KOPT-K1 (cell line): ENCODE measurements around the gene CDH23.

Experiments used
- H3K27ac ChIP-seq: fragments of 200-600 bp; sonication (generic); 2 replicates; pipeline ENCODE4 v1.5.1; 2016; ENCODE audit warnings: antibody characterized with exemption, mild to moderate bottlenecking, low read depth, low read length; ENCODE audit not compliant: poor library complexity, severe bottlenecking
- H3K36me3 ChIP-seq: fragments of 200-600 bp; sonication (generic); 2 replicates; pipeline ENCODE4 v1.5.1; 2017; ENCODE audit warnings: antibody characterized with exemption, mild to moderate bottlenecking, low read length, moderate library complexity; ENCODE audit not compliant: insufficient read depth
- H3K9me3 ChIP-seq: fragments of 200-600 bp; sonication (generic); 2 replicates; pipeline ENCODE4 v1.5.1; 2017; ENCODE audit warnings: antibody characterized with exemption, low read length, mild to moderate bottlenecking; ENCODE audit not compliant: insufficient read depth, poor library complexity, severe bottlenecking

The CDH23 gene

GRCh38 chr10:71581376-71581775 is 184.7 kb downstream of the CDH23 start:
- no peaks in the 10 kb centered on the region for H3K36me3 ChIP-seq
- H3K9me3 ChIP-seq: no peaks in the 10 kb centered on the region
- H3K27ac ChIP-seq: no peak overlapping the region

DNA sequence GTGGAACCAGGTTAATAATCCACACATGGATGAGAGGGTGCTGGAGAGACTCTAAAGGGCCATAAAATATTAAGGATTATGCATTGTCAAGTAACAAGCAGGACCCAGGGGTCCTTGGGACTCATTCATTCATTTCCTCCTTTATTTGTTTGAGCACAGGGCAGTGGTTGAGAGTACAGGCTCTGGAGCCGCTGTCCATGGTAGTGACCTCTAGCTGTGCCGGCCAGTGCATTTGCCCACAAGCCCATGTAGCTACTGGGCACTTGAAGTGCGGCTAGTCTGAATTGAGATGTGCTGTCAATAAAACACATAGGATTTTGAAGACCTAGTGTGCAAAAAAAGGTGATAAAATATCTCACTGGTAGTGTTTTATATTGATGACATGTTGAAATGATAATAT is 185.3 kb downstream of the CDH23 start:
- no peak overlapping the region for H3K27ac ChIP-seq
- H3K36me3 ChIP-seq: no peaks in the 10 kb centered on the region

GRCh38 chr10:71582506-71583475 is 186.1 kb downstream of the CDH23 start:
- no peaks in the 10 kb centered on the region for H3K9me3 ChIP-seq
- no peak overlapping the region for H3K27ac ChIP-seq
- no peaks in the 10 kb centered on the region for H3K36me3 ChIP-seq

More for the DNA sequence above, 185.3 kb downstream of the CDH23 start:
- no peaks in the 10 kb centered on the region for H3K9me3 ChIP-seq

DNA sequence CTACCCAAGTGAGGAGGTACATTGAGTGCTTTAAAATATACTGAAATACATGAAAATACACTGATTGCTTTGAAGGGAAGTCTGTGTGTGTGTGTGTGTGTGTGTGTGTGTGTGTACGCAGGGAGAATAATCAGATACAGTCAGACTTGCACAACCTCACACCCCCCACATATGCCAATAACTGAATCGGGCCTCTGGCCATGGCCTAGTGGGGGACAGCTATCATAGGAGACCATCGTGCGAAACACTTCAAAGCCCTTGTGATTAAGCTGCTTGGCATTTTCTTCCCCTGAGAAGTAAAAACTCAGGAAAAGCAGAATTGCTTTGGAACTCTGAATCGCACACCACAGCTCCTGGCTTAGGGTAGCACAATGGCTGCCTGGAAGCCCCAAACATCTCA is 187.7 kb downstream of the CDH23 start:
- no peak overlapping the region for H3K27ac ChIP-seq
- H3K36me3 ChIP-seq: no peaks in the 10 kb centered on the region
- no peaks in the 10 kb centered on the region for H3K9me3 ChIP-seq

GRCh38 chr10:71584902-71585563 is 188.3 kb downstream of the CDH23 start:
- Histone ChIP-seq H3K9me3 (no peaks in the 10 kb centered on the region), H3K36me3 (no peaks in the 10 kb centered on the region), H3K27ac (no peak overlapping the region)

- no peak overlapping the region for H3K27ac ChIP-seq
- H3K36me3 ChIP-seq: no peaks in the 10 kb centered on the region
- H3K9me3 ChIP-seq: no peaks in the 10 kb centered on the region
Observed at GRCh38 chr10:71585564-71586290, 189.0 kb downstream of the CDH23 start.

DNA sequence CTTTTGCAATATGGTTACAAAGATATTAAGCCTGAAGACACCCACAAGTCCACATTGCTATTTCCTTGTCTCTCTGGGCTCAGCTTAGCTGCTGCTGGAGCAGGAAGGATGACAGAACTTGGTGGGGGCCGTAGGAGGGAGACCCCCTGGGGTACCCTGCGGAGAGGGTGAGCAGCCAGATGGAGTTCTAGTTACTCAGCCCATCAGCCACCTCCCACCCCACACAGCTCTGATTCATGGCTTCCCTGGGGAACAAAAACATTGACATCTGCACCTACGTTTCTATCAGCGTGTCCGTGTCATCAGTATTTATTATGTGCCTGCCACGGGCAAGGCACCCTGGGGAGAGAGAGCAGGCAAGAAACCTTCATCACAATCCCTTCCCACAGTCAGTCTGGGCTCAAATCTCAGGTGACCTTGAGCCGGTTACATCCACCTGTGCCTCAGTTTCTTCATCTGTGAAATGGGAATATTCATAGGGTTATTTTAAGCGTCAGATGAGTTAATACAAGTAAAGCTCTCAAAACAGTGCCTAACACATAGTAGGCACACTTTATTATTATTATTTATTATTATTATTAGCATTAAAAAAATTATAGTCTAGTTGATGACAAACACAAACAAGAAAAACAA is 191.3 kb downstream of the CDH23 start:
- Histone ChIP-seq H3K27ac (no peak overlapping the region), H3K36me3 (no peaks in the 10 kb centered on the region), H3K9me3 (no peaks in the 10 kb centered on the region)

DNA sequence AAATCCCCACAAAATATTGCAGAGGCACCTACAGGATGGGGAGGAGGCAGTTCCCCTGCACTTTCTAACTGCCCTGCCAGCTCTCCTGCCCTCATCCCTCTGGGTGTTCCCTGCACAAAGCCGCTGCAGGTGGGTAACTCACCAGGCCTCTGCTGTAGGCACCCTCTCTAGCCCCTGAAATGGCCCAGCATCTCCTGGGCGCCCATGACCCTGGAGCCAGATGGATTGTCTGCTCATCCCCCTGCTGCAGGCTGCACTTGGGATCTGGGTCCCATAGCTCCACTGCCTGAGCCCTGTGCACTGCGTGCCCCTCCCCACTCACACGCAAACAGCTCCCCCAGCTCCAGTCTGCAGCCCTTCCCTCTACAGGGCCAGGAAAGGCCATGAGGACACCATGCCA is 192.0 kb downstream of the CDH23 start:
- Histone ChIP-seq H3K9me3 (no peaks in the 10 kb centered on the region), H3K36me3 (no peaks in the 10 kb centered on the region), H3K27ac (no peak overlapping the region)

- no peaks in the 10 kb centered on the region for H3K9me3 ChIP-seq
- H3K36me3 ChIP-seq: no peaks in the 10 kb centered on the region
- H3K27ac ChIP-seq: no peak overlapping the region
Observed at GRCh38 chr10:71589617-71590551, 193.2 kb downstream of the CDH23 start.

GRCh38 chr10:71590781-71591350 is 194.1 kb downstream of the CDH23 start:
- Histone ChIP-seq H3K9me3 (no peaks in the 10 kb centered on the region), H3K36me3 (no peaks in the 10 kb centered on the region), H3K27ac (no peak overlapping the region)

DNA sequence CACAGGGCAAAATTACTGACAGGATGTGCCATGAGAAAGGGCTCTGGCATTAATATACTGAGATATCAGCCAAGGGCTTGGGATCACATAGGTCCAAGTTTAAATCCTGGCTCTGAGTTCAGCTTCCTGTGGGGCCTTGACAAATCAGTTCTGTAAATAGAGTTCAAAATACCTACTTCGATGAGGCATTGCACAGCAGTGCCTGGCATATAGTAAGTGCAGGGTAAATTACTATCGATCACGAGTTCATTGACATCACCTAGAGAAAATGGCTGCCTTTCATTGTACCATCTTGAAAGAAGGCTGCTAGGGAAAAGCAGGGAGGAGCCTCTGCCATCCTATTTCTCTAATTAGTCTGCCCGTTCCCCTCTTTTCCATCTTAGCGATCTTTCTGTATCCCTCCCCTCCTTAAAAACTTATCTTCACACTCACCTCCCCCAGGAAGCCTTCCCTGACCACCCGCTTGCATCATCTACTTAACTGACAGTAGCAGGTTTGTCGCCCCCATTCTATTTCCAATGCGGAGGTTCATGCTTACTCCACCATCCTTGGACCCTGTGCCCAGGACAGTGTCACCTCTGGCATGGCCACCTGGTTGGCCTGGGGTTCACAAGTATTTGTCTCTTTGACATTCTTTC is 198.3 kb downstream of the CDH23 start:
- no peaks in the 10 kb centered on the region for H3K36me3 ChIP-seq
- H3K9me3 ChIP-seq: no peaks in the 10 kb centered on the region
- no peak overlapping the region for H3K27ac ChIP-seq

GRCh38 chr10:71595649-71596048 is 198.9 kb downstream of the CDH23 start:
- no peaks in the 10 kb centered on the region for H3K36me3 ChIP-seq
- H3K27ac ChIP-seq: no peak overlapping the region
- no peaks in the 10 kb centered on the region for H3K9me3 ChIP-seq

GRCh38 chr10:71596127-71596526 is 199.4 kb downstream of the CDH23 start:
- Histone ChIP-seq H3K27ac (no peak overlapping the region), H3K9me3 (no peaks in the 10 kb centered on the region), H3K36me3 (no peaks in the 10 kb centered on the region)
